ENCODE results near the gene FCHSD1.

- no peak for TF ChIP-seq CTCF (IDR thresholded peaks at IDR 0.05 in 2 of 3, conservative IDR thresholded peaks at IDR 0.05 in 1 of 3; ENCODE audit: borderline replicate concordance in 1 of 3, insufficient read depth in 1 of 3, low read depth in 2 of 3, low read length in 2 of 3)
- no peak for TF ChIP-seq RAD21 (IDR thresholded peaks at IDR 0.05; ENCODE audit: low read depth)
- TF ChIP-seq JUND (IDR thresholded peaks at IDR 0.05): no peak
- no peak for TF ChIP-seq ZNF274 (IDR thresholded peaks at IDR 0.05; ENCODE audit: low read depth, low read length)
Observed at GRCh38 chr5:141635646-141636045, 15.6 kb downstream of the FCHSD1 start.
